HG03442 (cell line): ENCODE measurements around the gene CEMIP.
A peak's percentile ranks its signal among the peaks of the same experiment; 100 is the strongest.

Experiments
- ATAC-seq: cut with Tn5 transposase; IDR thresholded peaks from one replicate; pipeline ENCODE4 v1.9.1; 2021; ENCODE audit warnings: mild to moderate bottlenecking, moderate library complexity; ENCODE audit not compliant: unreplicated experiment

The CEMIP gene

GRCh38 chr15:80972276-80972675 is 193.1 kb downstream of the CEMIP start:
- no peak for ATAC-seq

GRCh38 chr15:80974914-80975313 is 195.7 kb downstream of the CEMIP start:
- no peak for ATAC-seq

- ATAC-seq: no peak
These were observed 197.7 kb downstream of the CEMIP start for GRCh38 chr15:80976851-80977250.

- ATAC-seq: no peak
These were observed 198.5 kb downstream of the CEMIP start for GRCh38 chr15:80977627-80978036.

- no peak for ATAC-seq
These were observed 199.6 kb downstream of the CEMIP start for GRCh38 chr15:80978685-80979329.

GRCh38 chr15:80979538-80980200 is 200.5 kb downstream of the CEMIP start:
- ATAC-seq: no peak

- ATAC-seq: no peak
These were observed 203.0 kb downstream of the CEMIP start for GRCh38 chr15:80982205-80982604.

GRCh38 chr15:80982839-80983238 is 203.7 kb downstream of the CEMIP start:
- ATAC-seq: no peak

- no peak for ATAC-seq
These were observed 205.7 kb downstream of the CEMIP start for GRCh38 chr15:80984856-80985255.

GRCh38 chr15:80985981-80986380 is 206.8 kb downstream of the CEMIP start:
- no peak for ATAC-seq

GRCh38 chr15:80986487-80986886 is 207.3 kb downstream of the CEMIP start:
- ATAC-seq: no peak

- no peak for ATAC-seq
These were observed 209.1 kb downstream of the CEMIP start for GRCh38 chr15:80988148-80988796.

GRCh38 chr15:80989081-80989517 is 209.9 kb downstream of the CEMIP start:
- peak; percentile 3 for ATAC-seq

- peak; percentile 94 for ATAC-seq
These were observed 210.6 kb downstream of the CEMIP start, which contains the start of gene MESD for GRCh38 chr15:80989518-80990478. MESD (minus strand) TSS chr15:80989819; CDS start chr15:80989791, 28 bp downstream.

- ATAC-seq: no peak
These were observed 211.8 kb downstream of the CEMIP start for GRCh38 chr15:80990955-80991354.

GRCh38 chr15:80991421-80991820 is 212.3 kb downstream of the CEMIP start:
- no peak for ATAC-seq

GRCh38 chr15:80992006-80992405 is 212.8 kb downstream of the CEMIP start:
- ATAC-seq: no peak

GRCh38 chr15:80992441-80992840 is 213.3 kb downstream of the CEMIP start:
- no peak for ATAC-seq

- no peak for ATAC-seq
These were observed 217.1 kb downstream of the CEMIP start for GRCh38 chr15:80996247-80996646.

GRCh38 chr15:80997692-80998091 is 218.5 kb downstream of the CEMIP start:
- ATAC-seq: no peak

GRCh38 chr15:80998251-80998650 is 219.1 kb downstream of the CEMIP start:
- ATAC-seq: no peak
